Measurements from ENCODE around the gene C17orf100.

GRCh38 chr17:6648181-6648580 is 3.4 kb upstream of the C17orf100 start:
- TF ChIP-seq RARB (CRISPR knock-in tag; IDR thresholded peaks at IDR 0.05) (no peak), POLR2AphosphoS2 (conservative IDR thresholded peaks at IDR 0.05; ENCODE audit: low read length) (no peak), RNF2 (IDR thresholded peaks at IDR 0.05; ENCODE audit: borderline replicate concordance, low read depth) (no peak), RCOR1 (IDR thresholded peaks at IDR 0.05; ENCODE audit: low read depth, low read length) (no peak), JUN (IDR thresholded peaks at IDR 0.05) (no peak), MYC (IDR thresholded peaks at IDR 0.05; ENCODE audit: borderline replicate concordance, low read length) (no peak)
